Loucy (cell line): ENCODE results near the gene SLC8B1.

Source experiments
- H2AFZ ChIP-seq: fragments of 200-600 bp; sonication (generic); 2 replicates; pipeline ENCODE4 v1.6.0; 2016; ENCODE audit warnings: antibody characterized with exemption, mild to moderate bottlenecking, low read length, moderate library complexity
- H3F3A ChIP-seq: fragments of 200-600 bp; 2 replicates; pipeline ENCODE4 v1.6.0; 2016; ENCODE audit warnings: antibody characterized with exemption, low read depth, mild to moderate bottlenecking
- H3K27me3 ChIP-seq: fragments of 200-600 bp; sonication (generic); 2 replicates; pipeline ENCODE4 v1.6.1; 2014; ENCODE audit warnings: low read length, mild to moderate bottlenecking; ENCODE audit not compliant: insufficient read depth, poor library complexity, severe bottlenecking
- H3K36me3 ChIP-seq: fragments of 200-600 bp; sonication (generic); 2 replicates; pipeline ENCODE4 v1.6.1; 2016; ENCODE audit warnings: low read length; ENCODE audit not compliant: insufficient read depth
- H3K4me1 ChIP-seq: fragments of 200-600 bp; sonication (generic); 2 replicates; pipeline ENCODE4 v1.5.1; 2014; ENCODE audit warnings: low read length, mild to moderate bottlenecking; ENCODE audit not compliant: insufficient read depth, poor library complexity, severe bottlenecking
- H3K4me2 ChIP-seq: fragments of 200-600 bp; sonication (generic); 2 replicates; pipeline ENCODE4 v1.6.0; 2014; ENCODE audit warnings: antibody characterized with exemption, low read length, low read depth, mild to moderate bottlenecking; ENCODE audit not compliant: poor library complexity, severe bottlenecking
- H3K4me3 ChIP-seq: fragments of 200-600 bp; sonication (generic); 2 replicates; pipeline ENCODE4 v1.5.1; 2014; ENCODE audit warnings: low read length, mild to moderate bottlenecking, mixed read lengths; ENCODE audit not compliant: poor library complexity, severe bottlenecking
- H3K79me2 ChIP-seq: fragments of 200-600 bp; sonication (generic); 2 replicates; pipeline ENCODE4 v1.6.1; 2014; ENCODE audit warnings: low read length; ENCODE audit not compliant: insufficient read depth
- H3K9ac ChIP-seq: fragments of 200-600 bp; sonication (generic); 2 replicates; pipeline ENCODE4 v1.6.0; 2014; ENCODE audit warnings: mild to moderate bottlenecking, low read depth, low read length, moderate library complexity; ENCODE audit not compliant: poor library complexity, severe bottlenecking
- H3K9me2 ChIP-seq: fragments of 200-600 bp; sonication (generic); replicated peaks from 2 replicates; pipeline ENCODE4 v1.6.1; 2016; ENCODE audit warnings: low read depth, low read length, mixed read lengths
- H3K9me3 ChIP-seq: fragments of 200-600 bp; sonication (generic); 2 replicates; pipeline ENCODE4 v1.6.1; 2014; ENCODE audit warnings: mild to moderate bottlenecking, antibody characterized with exemption, low read length, low read depth; ENCODE audit not compliant: insufficient read depth
- H4K20me1 ChIP-seq: fragments of 200-600 bp; sonication (generic); 2 replicates; pipeline ENCODE4 v1.6.0; 2014; ENCODE audit warnings: antibody characterized with exemption, low read length, mild to moderate bottlenecking; ENCODE audit not compliant: insufficient read depth, poor library complexity, severe bottlenecking
- EZH2phosphoT487 ChIP-seq: fragments of 200-600 bp; IDR thresholded peaks from 2 replicates; pipeline ENCODE4 v1.6.1; 2018; ENCODE audit warnings: antibody characterized with exemption, mild to moderate bottlenecking, moderate library complexity, borderline replicate concordance
- TF ChIP-seq, protein P1 (sequence below): fragments of 200-600 bp; sonication (generic); conservative IDR thresholded peaks from 2 replicates; pipeline ENCODE4 v1.5.1; 2014; ENCODE audit warnings: mild to moderate bottlenecking, antibody characterized with exemption, low read length

The SLC8B1 gene

DNA sequence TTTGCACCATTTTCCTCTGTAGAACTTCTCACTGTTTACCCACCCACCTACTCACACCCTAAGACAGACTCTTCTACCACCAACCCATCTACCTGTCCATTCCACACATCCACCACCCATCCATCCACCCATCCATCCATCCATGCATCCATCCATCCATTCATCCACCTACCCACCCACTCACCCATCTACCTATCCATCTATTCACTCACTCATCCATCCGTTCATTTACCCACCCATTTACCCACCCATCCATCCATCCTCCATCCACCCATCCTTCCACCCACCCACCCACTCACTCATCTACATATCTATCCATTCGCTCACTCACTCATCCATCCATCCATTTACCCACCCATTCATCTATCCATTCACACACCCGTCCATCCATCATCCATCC lies 38.5 kb upstream of the SLC8B1 start:
- Histone ChIP-seq H3K9me3 (no peaks in the 10 kb centered on the region), H3K9me2 (no peaks in the 10 kb centered on the region), H3K79me2 (no peaks in the 10 kb centered on the region), H3K9ac (no peak overlapping the region), H4K20me1 (no peaks in the 10 kb centered on the region), H2AFZ (no peak overlapping the region), H3K36me3 (no peaks in the 10 kb centered on the region), H3F3A (no peaks in the 10 kb centered on the region), H3K4me2 (no peak overlapping the region), H3K27me3 (no peaks in the 10 kb centered on the region), H3K4me3 (no peak overlapping the region), H3K4me1 (no peaks in the 10 kb centered on the region)
- TF ChIP-seq EZH2phosphoT487: no peak
- TF ChIP-seq, protein P1, sequence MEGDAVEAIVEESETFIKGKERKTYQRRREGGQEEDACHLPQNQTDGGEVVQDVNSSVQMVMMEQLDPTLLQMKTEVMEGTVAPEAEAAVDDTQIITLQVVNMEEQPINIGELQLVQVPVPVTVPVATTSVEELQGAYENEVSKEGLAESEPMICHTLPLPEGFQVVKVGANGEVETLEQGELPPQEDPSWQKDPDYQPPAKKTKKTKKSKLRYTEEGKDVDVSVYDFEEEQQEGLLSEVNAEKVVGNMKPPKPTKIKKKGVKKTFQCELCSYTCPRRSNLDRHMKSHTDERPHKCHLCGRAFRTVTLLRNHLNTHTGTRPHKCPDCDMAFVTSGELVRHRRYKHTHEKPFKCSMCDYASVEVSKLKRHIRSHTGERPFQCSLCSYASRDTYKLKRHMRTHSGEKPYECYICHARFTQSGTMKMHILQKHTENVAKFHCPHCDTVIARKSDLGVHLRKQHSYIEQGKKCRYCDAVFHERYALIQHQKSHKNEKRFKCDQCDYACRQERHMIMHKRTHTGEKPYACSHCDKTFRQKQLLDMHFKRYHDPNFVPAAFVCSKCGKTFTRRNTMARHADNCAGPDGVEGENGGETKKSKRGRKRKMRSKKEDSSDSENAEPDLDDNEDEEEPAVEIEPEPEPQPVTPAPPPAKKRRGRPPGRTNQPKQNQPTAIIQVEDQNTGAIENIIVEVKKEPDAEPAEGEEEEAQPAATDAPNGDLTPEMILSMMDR: no peak

DNA sequence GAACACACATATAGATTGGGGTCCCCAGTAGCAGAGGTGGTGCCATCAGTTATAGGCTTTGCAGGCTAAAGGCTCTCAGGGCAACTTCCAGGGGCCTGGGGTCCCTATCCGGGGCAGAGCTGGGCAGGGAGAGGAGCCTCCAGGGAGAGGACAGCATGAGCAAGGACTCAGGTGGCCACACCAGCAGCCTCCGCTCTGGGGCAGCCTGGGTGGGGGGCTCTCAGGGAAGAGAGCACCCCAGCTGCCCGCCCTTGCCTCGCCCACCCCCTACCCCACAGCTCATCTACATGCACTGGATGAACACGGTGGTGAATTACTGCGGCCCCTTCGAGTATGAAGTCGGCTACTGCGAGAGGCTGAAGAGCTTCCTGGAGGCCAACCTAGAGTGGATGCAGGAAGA lies 37.5 kb upstream of the SLC8B1 start:
- Histone ChIP-seq H3K4me1 (no peaks in the 10 kb centered on the region), H2AFZ (no peak overlapping the region), H3K36me3 (no peaks in the 10 kb centered on the region), H3K9me3 (no peaks in the 10 kb centered on the region), H3K4me3 (no peak overlapping the region), H3K4me2 (no peak overlapping the region), H3K9me2 (no peaks in the 10 kb centered on the region), H3K79me2 (no peaks in the 10 kb centered on the region), H4K20me1 (no peaks in the 10 kb centered on the region), H3K9ac (no peak overlapping the region), H3K27me3 (no peaks in the 10 kb centered on the region), H3F3A (no peaks in the 10 kb centered on the region)
- TF ChIP-seq, protein P1: no peak
- TF ChIP-seq EZH2phosphoT487: no peak

DNA sequence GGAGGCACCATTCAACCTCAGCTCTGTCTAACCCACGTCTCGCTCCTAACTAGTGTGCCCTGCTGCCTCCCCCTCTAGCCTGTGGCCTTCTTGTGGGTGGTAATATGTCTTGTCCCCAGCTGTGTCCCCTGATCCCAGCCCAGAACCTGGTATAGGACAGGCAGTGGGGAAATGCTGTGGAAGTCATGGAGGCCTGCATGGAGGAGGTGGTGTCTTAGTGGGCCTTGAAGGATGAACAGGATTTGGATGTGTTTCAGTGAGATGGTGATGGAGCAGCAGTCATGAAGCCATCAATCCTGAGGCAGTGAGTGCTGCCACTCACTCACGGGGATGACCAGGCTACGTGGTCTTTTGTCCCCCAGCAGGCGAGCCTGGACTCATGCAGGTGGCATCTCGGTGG lies 36.9 kb upstream of the SLC8B1 start:
- Histone ChIP-seq H3K4me3 (no peak overlapping the region), H3K27me3 (no peaks in the 10 kb centered on the region), H3K9me3 (no peaks in the 10 kb centered on the region), H2AFZ (no peak overlapping the region), H3K9me2 (no peaks in the 10 kb centered on the region), H3K9ac (no peak overlapping the region), H3K4me1 (no peaks in the 10 kb centered on the region), H3K4me2 (no peak overlapping the region), H3K36me3 (no peaks in the 10 kb centered on the region), H3K79me2 (no peaks in the 10 kb centered on the region), H3F3A (no peaks in the 10 kb centered on the region), H4K20me1 (no peaks in the 10 kb centered on the region)
- TF ChIP-seq, protein P1: no peak
- no peak for TF ChIP-seq EZH2phosphoT487
